Activated CD8-positive, alpha-beta T cell treated with anti-CD3 and anti-CD28 coated beads for 36 hours (primary cell): ENCODE results near the gene MRPL11. TPM values are rescaled to one million over a fixed set of nuclear protein-coding genes. Genes with fewer than 3 reads are reported as not detected.

Experiments
- ATAC-seq: fragments of 200-7000 bp; cut with Tn5 transposase; one replicate; pipeline ENCODE4 v1.10.0; 2021; ENCODE audit warnings: mild to moderate bottlenecking, moderate library complexity
- CTCF ChIA-PET: fragments of 350-600 bp; sonication (Branson Sonifier 250); formaldehyde crosslinking; loops from one replicate; lab custom pipeline; 2021; ENCODE audit warnings: antibody characterized with exemption; lab: Charles Lee
- POLR2A ChIA-PET: fragments of 350-600 bp; sonication (Branson Sonifier 250); formaldehyde crosslinking; loops from one replicate; lab custom pipeline; 2021; ENCODE audit warnings: antibody characterized with exemption; lab: Charles Lee
- DNase-seq: peaks from one replicate; pipeline ENCODE4 v3.0.0-alpha.2; 2020
- H3K27ac Mint-ChIP-seq: one replicate; pipeline ENCODE4 v1.8.0; 2021; ENCODE audit warnings: mild to moderate bottlenecking, mixed read lengths
- H3K27me3 Mint-ChIP-seq: one replicate; pipeline ENCODE4 v1.8.0; 2021; ENCODE audit warnings: mixed read lengths
- H3K36me3 Mint-ChIP-seq: one replicate; pipeline ENCODE4 v1.8.0; 2021; ENCODE audit warnings: low read depth, mixed read lengths
- H3K4me1 Mint-ChIP-seq: one replicate; pipeline ENCODE4 v1.8.0; 2021; ENCODE audit warnings: low read depth, mixed read lengths
- H3K4me3 Mint-ChIP-seq: one replicate; pipeline ENCODE4 v1.8.0; 2021; ENCODE audit warnings: mild to moderate bottlenecking, moderate library complexity, mixed read lengths
- H3K9me3 Mint-ChIP-seq: one replicate; pipeline ENCODE4 v1.8.0; 2021; ENCODE audit warnings: mixed read lengths
- intact Hi-C: fragments of 100-400 bp; cut with micrococcal nuclease; formaldehyde crosslinking; loops from one replicate; pipeline ENCODE4 v1.10.0; 2022
- total RNA-seq, 2 experiments: library from RNA; stranded (reverse); gene quantifications; one replicate each; pipeline ENCODE4 v1.2.3, GENCODE V29; 2021
- TF ChIP-seq, protein P1 (sequence below): fragments of 200-600 bp; IDR thresholded peaks from one replicate; pipeline ENCODE4 v1.8.0; 2022; ENCODE audit warnings: antibody characterized with exemption, mild to moderate bottlenecking

Gene MRPL11
- total RNA-seq, 2 experiments from 2014 or later = 135 to 142 TPM

DNA sequence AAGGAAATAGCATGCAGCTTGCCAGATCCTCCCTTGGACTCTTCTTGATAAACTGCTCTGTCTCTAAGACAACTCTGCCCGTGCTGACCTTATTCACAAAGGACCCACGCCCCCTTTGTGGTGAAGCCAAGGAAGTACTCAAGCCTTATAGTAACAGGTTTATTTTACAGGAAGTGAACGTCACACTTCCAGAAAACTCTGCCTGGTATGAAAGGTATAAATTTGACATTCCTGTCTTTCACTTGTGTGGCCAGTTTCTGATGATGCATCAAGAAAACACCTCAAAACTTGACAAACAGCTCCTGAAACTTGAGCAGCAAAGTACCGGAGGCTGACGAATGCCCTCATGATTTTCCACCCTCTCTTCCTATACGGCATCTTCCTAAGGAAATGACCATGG is 15.6 kb upstream of the MRPL11 start:
- H3K27ac Mint-ChIP-seq = peak overlapping the region; percentile 12
- H3K36me3 Mint-ChIP-seq = no peaks in the 10 kb centered on the region
- peaks cover 30% of the 10 kb centered on the region for H3K4me1 Mint-ChIP-seq
- intact Hi-C loops = no loop called here
- ChIA-PET POLR2A (interaction anchor here (1.6 kb wide), 1 partner anchor 38 kb away, joined by 3 read pairs; no protein-coding TSS in a partner anchor), CTCF (interaction anchor here (1.0 to 3.1 kb wide), 4 partner anchors 9 to 69 kb away, joined by 3 to 12 read pairs (median 5); partner anchors contain the start of gene MRPL11)
- peak; percentile 58 for DNase-seq
- ATAC-seq = peak; percentile 54
- no peak overlapping the region for H3K4me3 Mint-ChIP-seq
- TF ChIP-seq, protein P1, sequence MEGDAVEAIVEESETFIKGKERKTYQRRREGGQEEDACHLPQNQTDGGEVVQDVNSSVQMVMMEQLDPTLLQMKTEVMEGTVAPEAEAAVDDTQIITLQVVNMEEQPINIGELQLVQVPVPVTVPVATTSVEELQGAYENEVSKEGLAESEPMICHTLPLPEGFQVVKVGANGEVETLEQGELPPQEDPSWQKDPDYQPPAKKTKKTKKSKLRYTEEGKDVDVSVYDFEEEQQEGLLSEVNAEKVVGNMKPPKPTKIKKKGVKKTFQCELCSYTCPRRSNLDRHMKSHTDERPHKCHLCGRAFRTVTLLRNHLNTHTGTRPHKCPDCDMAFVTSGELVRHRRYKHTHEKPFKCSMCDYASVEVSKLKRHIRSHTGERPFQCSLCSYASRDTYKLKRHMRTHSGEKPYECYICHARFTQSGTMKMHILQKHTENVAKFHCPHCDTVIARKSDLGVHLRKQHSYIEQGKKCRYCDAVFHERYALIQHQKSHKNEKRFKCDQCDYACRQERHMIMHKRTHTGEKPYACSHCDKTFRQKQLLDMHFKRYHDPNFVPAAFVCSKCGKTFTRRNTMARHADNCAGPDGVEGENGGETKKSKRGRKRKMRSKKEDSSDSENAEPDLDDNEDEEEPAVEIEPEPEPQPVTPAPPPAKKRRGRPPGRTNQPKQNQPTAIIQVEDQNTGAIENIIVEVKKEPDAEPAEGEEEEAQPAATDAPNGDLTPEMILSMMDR = no peak
- no peaks in the 10 kb centered on the region for H3K27me3 Mint-ChIP-seq
- no peaks in the 10 kb centered on the region for H3K9me3 Mint-ChIP-seq

DNA sequence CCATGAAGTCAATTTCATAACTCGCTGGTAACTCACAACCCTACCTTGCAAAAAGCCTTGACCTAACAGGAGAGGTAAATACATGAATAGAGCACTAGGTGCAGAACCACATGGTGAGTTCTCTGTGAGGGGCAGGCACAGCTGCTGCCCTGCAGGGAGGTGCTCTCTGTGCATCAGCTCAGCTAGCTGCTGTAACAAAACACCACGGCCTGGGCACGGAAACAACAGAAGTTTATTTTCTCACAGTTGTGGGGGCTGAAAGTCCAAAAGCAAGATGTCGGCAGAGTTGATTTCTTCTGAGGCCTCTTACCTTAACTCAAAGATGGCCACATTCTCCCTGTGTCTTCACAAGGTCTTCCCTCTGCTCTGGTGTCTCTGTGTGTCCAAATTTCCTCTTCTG is 13.0 kb upstream of the MRPL11 start:
- no peaks in the 10 kb centered on the region for H3K9me3 Mint-ChIP-seq
- ChIA-PET POLR2A (no interaction called here), CTCF (no interaction called here)
- no peak overlapping the region for H3K27ac Mint-ChIP-seq
- H3K27me3 Mint-ChIP-seq = peaks cover 2% of the 10 kb centered on the region
- no peaks in the 10 kb centered on the region for H3K36me3 Mint-ChIP-seq
- H3K4me1 Mint-ChIP-seq = peaks cover 17% of the 10 kb centered on the region
- no peak for DNase-seq
- no peak overlapping the region for H3K4me3 Mint-ChIP-seq
- intact Hi-C loops = no loop called here
- TF ChIP-seq, protein P1 = no peak
- ATAC-seq = no peak

DNA sequence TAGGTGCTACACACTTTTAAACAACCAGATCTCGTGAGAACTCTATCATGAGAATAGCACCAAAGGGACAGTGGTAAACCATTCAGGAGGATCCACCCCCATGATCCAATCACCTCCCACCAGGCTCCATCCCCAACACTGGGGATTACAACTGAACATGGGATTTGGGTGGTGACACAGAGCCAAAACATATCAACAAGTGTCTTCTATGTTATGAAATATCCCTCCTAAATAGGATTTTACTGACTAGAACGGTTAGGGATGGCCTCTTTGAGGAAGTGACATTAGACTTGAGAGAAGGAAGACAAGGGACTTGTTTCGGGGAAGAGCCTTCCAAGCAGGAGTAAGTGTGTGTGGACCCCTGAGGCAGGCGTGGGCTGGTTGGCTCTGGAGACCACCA is 11.9 kb upstream of the MRPL11 start:
- ChIA-PET CTCF (no interaction called here), POLR2A (no interaction called here)
- Mint-ChIP-seq H3K27me3 (peaks cover 2% of the 10 kb centered on the region), H3K36me3 (no peaks in the 10 kb centered on the region), H3K9me3 (no peaks in the 10 kb centered on the region), H3K4me3 (no peak overlapping the region), H3K27ac (no peak overlapping the region), H3K4me1 (peaks cover 17% of the 10 kb centered on the region)
- intact Hi-C loops = no loop called here
- DNase-seq (no peak), ATAC-seq (no peak)
- TF ChIP-seq, protein P1 = no peak

DNA sequence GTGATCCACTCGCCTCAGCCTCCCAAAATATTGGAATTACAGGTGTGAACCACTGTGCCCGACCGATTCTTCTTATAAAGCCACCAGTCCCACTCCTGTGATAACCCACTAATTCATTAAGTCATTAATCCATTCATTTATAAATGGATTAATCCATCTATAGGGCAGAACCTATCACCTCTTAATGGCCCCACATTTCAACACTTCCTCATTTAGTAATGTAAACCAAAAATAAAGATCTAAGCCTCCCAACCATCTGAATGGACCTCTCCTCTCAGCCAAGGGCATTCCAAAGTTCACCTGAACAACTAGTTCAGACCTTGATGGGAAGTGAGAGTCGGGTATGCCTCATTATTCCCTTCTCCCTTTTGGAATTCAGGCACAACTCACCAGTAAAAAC is 9.9 kb upstream of the MRPL11 start:
- H3K4me3 Mint-ChIP-seq = no peak overlapping the region
- H3K27ac Mint-ChIP-seq = no peak overlapping the region
- H3K9me3 Mint-ChIP-seq = peaks cover 4% of the 10 kb centered on the region
- no peak for DNase-seq
- ChIA-PET POLR2A (no interaction called here), CTCF (interaction anchor here (1.3 to 1.7 kb wide), 2 partner anchors 10 kb away, joined by 3 to 4 read pairs; partner anchors contain the start of gene MRPL11)
- peaks cover 3% of the 10 kb centered on the region for H3K27me3 Mint-ChIP-seq
- ATAC-seq = no peak
- H3K4me1 Mint-ChIP-seq = no peaks in the 10 kb centered on the region
- TF ChIP-seq, protein P1 = no peak
- intact Hi-C loops = no loop called here
- no peaks in the 10 kb centered on the region for H3K36me3 Mint-ChIP-seq

DNA sequence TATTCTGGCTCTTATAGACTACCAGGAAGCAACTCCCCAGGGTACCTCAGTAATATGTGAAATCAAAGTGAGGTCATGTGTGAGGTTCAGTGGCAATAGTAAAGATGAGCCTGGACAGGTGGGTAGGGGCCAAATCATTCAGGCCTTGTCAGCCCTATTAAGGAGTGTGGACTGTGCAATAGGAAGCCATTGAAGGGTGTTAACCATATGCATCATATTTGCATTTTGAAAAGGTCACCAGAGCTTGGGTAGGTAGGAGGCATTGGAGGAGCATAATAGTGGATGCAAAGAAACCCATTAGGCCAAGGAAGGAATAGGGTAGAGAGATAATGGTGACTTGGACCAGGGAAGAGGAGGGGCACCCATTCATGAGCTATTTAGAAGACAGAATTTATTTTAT is 8.4 kb upstream of the MRPL11 start:
- Mint-ChIP-seq H3K36me3 (no peaks in the 10 kb centered on the region), H3K4me3 (no peak overlapping the region), H3K27ac (no peak overlapping the region), H3K4me1 (no peaks in the 10 kb centered on the region), H3K9me3 (peaks cover 12% of the 10 kb centered on the region), H3K27me3 (peaks cover 4% of the 10 kb centered on the region)
- ATAC-seq = no peak
- ChIA-PET CTCF (interaction anchor here (0.7 to 1.7 kb wide), 4 partner anchors 8 to 38 kb away, joined by 3 to 4 read pairs (median 3); partner anchors contain the start of gene MRPL11), POLR2A (no interaction called here)
- intact Hi-C loops = no loop called here
- no peak for DNase-seq
- TF ChIP-seq, protein P1 = no peak
